NB4 (cell line): ENCODE measurements around the gene CHST9.

Experiments
- DNase-seq: peaks from one replicate; pipeline ENCODE4 v3.0.0; 2010; ENCODE audit warnings: low read depth
- H3K4me3 ChIP-seq: one replicate; pipeline ENCODE4 v1.5.1; 2011; ENCODE audit warnings: mild to moderate bottlenecking, low read depth, low read length, moderate library complexity
- MYC ChIP-seq: IDR thresholded peaks from 2 replicates; pipeline ENCODE4 v1.6.1; 2011; ENCODE audit warnings: low read depth, low read length
- POLR2A ChIP-seq: IDR thresholded peaks from 2 replicates; pipeline ENCODE4 v1.6.1; 2011; ENCODE audit warnings: mild to moderate bottlenecking; ENCODE audit not compliant: insufficient read length; ENCODE audit errors: extremely low read depth
- TF ChIP-seq, protein P1 (sequence below): IDR thresholded peaks from one replicate; pipeline ENCODE4 v1.5.1; 2012; ENCODE audit warnings: low read depth, low read length
- TF ChIP-seq, protein P2 (sequence below): IDR thresholded peaks from 2 replicates; pipeline ENCODE4 v1.6.1; 2011; ENCODE audit warnings: low read depth, low read length

The CHST9 gene

DNA sequence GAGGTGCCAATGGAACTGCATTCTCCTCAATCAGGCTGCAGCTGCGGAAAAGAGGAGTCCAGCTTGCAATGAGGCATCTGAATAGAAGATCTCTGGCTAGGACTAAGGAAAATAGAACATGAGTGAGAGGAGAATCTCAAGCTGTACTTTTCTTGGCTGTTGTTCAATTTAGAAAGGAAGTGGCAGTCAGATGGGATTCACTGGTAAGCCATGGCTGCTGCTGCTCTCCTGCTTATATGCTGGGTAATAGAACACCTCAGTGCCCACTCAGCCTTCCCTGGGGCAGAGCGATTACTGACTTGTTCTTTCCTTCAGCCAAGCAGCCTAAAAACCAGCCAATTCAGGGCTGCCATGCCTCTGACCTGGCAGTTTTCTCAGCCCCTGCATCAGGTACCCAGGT, 17.6 kb upstream of the CHST9 start:
- TF ChIP-seq, protein P1, sequence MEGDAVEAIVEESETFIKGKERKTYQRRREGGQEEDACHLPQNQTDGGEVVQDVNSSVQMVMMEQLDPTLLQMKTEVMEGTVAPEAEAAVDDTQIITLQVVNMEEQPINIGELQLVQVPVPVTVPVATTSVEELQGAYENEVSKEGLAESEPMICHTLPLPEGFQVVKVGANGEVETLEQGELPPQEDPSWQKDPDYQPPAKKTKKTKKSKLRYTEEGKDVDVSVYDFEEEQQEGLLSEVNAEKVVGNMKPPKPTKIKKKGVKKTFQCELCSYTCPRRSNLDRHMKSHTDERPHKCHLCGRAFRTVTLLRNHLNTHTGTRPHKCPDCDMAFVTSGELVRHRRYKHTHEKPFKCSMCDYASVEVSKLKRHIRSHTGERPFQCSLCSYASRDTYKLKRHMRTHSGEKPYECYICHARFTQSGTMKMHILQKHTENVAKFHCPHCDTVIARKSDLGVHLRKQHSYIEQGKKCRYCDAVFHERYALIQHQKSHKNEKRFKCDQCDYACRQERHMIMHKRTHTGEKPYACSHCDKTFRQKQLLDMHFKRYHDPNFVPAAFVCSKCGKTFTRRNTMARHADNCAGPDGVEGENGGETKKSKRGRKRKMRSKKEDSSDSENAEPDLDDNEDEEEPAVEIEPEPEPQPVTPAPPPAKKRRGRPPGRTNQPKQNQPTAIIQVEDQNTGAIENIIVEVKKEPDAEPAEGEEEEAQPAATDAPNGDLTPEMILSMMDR: no peak
- TF ChIP-seq MYC (no peak), POLR2A (no peak)
- TF ChIP-seq, protein P2, sequence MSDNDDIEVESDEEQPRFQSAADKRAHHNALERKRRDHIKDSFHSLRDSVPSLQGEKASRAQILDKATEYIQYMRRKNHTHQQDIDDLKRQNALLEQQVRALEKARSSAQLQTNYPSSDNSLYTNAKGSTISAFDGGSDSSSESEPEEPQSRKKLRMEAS: no peak
- no peak overlapping the region for H3K4me3 ChIP-seq
- no peak for DNase-seq

DNA sequence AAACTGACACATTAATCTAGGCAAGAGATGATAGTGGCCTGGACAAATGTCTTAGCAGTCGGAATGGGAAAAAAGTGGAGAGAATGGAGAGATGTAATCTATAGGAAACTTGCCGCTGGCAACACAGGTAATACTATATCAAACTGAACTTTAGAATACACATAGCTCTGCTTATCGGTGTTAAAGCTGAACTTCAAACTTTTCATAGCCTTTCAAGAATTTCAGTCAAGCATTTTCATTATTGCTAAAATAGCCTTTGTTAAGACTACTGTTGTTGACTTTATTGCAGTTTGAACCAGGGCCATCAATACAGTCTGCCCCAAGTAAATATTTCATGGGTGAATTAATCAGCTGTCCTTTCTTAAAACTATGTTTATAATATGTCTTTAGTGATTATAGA, 12.9 kb upstream of the CHST9 start:
- DNase-seq: no peak
- H3K4me3 ChIP-seq: no peak overlapping the region
- TF ChIP-seq POLR2A: no peak
- TF ChIP-seq MYC: no peak
- TF ChIP-seq, protein P1: no peak
- TF ChIP-seq, protein P2: no peak

DNA sequence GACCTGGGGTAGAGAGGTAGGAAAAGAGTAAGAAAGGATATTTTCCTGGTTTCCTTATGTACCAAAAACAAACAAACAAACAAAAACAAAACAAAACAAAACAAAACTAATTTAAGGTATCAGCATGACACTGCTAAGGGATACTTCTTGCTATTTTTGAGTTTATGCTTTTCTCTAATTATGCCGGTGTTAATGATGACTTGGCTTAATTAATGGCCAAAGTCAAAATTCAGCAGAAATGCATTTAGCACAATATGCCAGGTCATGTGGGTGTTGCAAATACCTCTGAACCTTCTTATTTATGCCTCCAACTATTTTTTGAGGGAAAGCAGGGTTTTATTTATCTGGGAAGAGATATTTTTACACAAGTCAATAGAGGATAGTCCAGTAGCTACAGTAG, 3.2 kb upstream of the CHST9 start:
- no peak for DNase-seq
- no peak overlapping the region for H3K4me3 ChIP-seq
- TF ChIP-seq, protein P2: no peak
- no peak for TF ChIP-seq MYC

DNA sequence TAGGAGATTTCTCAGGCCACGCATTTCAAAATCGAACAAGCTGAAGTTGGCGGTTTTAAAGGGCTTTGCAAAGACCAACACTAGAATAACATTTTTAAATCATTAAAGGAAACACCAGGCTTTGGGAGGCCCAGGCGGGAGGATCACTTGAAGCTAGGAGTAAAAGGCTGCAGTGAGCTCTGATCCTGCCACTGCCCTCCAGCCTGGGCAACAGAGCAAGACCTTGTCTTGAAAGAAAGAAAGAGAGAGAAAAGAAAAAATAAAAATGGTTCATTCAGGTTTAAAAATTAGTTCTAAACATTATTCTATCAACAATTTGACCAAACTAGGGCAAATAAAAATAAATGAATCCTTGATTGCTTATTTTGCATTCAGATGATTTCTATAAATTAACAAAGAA, 789 bp upstream of the CHST9 start:
- DNase-seq: no peak
- TF ChIP-seq MYC: no peak
- TF ChIP-seq, protein P2: no peak
- TF ChIP-seq POLR2A: no peak
- H3K4me3 ChIP-seq: no peak overlapping the region

DNA sequence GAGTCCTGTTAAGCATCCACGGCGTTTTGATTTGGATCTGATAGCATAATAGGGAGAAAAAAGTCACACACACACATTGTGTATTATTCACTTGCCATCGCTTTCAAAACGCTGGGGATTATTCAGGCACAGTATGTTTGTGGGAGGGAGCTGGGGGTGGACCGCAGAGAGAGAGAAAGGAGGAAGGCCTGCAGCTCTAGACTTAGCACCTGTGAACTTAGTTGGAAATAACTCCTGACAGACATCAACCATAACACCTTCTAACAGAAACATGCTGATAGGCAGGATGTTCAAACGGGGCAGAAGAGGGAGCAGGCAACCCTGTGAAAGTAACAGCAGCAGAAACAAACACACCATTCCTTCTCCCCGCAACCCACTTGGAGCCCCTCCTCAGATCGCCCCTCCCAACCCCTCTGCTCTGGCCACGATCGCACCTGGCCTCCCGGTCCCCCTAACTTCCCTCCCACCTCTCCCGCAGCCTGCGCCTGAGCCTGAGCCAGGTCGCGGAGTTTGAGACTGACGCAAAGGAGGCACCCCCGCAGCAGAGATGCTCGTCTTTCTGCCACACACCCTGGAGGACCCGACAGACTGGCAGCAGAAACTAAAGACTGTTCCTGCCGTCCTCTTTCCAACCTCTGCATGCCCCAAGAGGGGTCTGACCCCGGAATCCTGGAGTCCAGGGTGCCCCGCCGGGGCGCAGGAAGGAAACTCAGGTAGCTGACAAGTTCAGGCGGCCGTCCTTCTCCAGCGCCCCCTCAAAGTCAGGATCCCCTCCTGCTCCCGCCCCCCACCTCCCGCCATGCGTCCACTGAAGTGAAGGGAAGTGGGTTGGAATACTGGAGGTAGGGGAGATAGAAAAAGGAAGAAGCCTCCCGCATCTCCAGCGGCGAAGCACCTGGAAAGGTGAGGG, 738 bp downstream of the CHST9 start:
- TF ChIP-seq, protein P1: no peak
- TF ChIP-seq, protein P2: no peak
- TF ChIP-seq POLR2A (no peak), MYC (no peak)
- DNase-seq: no peak
- no peak overlapping the region for H3K4me3 ChIP-seq

DNA sequence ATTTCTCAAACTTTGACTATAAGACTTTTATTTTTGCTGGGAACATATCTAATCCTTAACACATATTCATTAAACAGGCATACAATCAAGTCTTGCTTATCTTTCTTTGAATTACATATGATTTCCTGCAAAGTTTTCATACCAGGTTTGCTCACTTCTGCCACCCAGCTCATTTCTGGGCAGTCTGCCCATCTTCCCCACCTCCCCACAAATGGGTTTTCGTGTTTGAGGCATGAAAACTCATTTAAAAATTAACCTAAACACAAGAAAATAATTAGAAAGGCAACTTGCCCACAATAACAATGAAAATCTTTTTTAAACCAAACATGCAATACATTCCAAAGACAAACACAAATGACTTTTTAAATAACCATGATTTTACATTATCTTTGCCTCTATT, 3.4 kb downstream of the CHST9 start:
- no peak overlapping the region for H3K4me3 ChIP-seq
- no peak for DNase-seq
- TF ChIP-seq, protein P1: no peak
- TF ChIP-seq MYC: no peak
- TF ChIP-seq POLR2A: no peak
- TF ChIP-seq, protein P2: no peak
